ENCODE data around the gene SLC16A10. TPM values are rescaled to one million over a fixed set of nuclear protein-coding genes. Genes with fewer than 3 reads are reported as not detected.

SLC16A10 gene
- total RNA-seq, 1 donor from 2014 or later, result 1.0 TPM

DNA sequence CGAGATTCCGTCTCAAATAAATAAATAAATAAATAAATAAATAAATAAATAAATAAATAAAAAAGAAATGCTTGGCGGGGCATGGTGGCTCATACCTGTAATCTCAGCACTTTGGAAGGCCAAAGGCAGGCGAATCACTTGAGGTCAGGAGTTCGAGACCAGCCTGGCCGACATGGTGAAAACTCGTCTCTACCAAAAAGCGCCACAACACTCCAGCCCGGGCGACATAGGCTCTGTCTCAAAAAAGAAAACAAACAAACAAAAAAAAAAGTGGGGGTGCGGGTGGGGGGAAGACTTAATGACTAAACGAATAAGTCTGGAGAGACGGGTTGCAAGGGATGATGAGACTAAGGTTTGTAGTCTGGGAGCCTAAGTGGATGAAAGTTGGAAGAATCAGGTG, 170.7 kb downstream of the SLC16A10 start:
- intact Hi-C loops (cut with micrococcal nuclease), result loop anchor here (2.0 to 10.0 kb wide), 6 partner anchors 383 to 1076 kb away; partner anchors contain the start of genes AMD1 and CDC40

DNA sequence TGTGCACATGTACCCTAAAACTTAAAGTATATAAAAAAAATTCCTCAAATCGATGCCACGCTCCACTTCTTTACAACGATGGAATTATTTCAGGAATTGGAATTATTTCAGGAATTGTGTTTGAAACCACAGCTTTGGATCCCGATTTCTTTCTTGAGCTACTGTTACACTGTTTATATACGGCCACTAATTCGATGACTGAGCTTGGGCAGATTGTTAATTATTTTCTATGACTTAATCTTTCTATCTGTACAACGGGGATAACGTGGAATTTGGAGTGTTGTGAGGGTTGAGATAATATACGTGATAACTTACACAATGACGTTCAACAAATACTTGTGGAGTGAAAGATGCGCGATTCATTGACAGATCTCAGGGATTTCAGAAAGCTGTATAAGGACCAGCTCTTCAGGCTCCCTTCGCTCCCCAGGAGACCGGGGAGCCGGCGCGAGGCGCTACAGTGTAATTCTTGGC, 171.3 kb downstream of the SLC16A10 start:
- intact Hi-C loops (cut with micrococcal nuclease), result loop anchor here (1.0 to 10.0 kb wide), 23 partner anchors 81 to 1076 kb away; partner anchors contain the start of genes AMD1, CDC40, CDK19 and FAM229B

DNA sequence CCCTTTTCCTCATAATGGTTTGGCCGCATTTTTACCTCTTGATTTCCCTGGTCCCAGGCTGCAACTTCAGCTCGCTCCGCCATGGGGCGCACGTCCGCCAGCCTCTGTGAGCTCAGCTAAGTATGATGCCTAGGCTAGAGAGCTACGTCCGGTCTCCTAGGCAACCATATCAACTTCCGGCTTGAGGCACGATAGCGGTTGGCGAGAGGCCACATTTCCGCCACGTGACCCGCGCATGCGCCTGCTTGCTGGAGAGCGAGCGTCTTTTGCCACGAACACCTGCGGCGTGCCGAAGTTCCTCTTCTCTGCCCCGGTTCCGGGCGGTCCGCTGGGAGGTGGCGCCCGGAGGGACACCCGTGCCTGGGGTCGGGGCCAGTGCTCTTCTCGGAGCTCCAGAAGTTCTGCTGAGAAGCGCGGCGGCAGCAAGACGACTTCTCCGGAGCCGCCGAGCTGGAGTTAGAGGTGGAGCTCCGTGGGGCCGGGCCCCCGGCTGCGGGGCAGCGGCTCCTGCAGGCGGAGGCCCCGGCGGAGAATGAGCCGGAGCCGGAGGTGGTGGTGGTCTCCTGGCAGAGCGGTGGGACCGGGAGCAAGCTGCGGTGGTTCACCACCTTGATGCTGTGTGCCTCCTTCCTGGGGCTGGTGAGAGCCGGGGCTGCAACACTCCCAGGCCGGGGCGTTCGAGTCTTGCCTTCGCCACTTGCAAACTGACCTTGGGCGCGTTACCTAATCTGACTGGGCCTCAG, 172.0 kb downstream of the SLC16A10 start:
- intact Hi-C loops (cut with micrococcal nuclease), result loop anchor here (1.0 to 10.0 kb wide), 23 partner anchors 80 to 1077 kb away; partner anchors contain the start of genes AMD1, CDC40, CDK19 and FAM229B

DNA sequence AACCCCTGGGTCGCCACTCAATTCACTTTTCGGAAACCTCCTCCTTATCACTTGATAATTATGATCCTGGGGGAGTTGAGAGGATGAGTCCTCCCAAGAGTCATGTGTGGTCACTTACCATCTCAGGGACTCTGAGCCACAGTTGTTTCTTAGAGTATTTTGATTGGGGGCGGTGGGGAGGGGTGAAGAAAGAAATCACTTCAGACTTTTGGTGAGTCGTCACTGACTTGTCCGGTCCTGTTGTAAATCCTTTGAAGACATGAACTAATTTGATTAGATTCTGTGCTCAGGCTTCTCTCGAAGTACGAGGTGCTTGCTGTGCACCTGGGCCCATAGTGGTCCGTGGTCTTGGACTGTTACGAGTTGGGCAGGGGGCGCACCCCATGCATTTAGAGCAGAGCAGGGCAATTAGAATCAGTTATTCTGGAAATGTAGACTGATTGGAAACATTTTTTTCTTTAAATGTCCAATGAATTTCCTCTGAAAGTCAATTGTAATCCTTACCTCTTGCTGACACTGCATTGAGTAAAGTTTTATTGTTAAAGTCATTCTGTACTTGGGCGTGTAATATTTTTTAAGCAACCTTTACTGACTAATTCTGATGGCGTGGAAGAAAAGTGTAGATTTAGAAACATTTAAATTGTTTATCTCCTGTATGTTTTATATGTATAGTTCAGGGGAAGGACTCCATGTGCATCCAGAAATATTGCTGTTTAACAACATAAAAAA, 173.4 kb downstream of the SLC16A10 start:
- intact Hi-C loops (cut with micrococcal nuclease), result loop anchor here (1.0 kb wide), 1 partner anchor 494 kb away; no protein-coding TSS in a partner anchor

DNA sequence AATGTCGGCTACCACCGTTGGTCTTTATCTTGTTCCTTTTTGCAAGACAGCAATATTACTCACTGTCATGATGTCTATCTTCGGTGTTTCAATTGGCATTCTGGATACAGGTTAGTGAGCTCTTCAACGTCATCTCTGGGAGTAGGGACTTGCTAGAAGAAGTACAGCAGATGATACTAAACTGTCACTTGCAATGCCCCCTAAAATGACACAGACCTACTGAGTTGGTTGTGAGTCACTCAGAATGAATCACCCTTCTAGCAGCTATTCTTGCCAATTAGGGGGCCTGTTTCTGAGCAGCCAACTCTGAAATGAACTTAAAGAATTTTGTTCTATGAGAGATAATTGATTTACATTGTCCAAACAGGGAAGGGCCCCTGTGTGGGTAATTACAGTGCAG, 176.5 kb downstream of the SLC16A10 start:
- intact Hi-C loops (cut with micrococcal nuclease), result no loop called here

DNA sequence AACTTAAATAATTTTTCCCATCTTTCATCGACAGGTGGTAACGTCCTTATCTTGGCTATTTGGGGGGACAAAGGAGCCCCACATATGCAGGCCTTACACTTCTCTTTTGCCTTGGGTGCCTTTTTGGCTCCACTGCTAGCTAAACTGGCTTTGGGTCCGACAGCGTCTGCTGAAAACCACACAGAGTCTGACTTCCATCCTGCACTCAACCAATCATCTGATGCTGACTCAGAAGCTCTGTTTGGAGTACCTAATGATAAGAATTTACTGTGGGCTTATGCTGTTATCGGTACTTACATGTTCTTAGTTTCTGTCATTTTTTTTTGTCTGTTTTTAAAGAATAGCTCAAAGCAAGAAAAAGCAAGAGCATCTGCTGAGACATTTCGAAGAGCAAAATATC, 178.5 kb downstream of the SLC16A10 start:
- intact Hi-C loops (cut with micrococcal nuclease), result no loop called here

DNA sequence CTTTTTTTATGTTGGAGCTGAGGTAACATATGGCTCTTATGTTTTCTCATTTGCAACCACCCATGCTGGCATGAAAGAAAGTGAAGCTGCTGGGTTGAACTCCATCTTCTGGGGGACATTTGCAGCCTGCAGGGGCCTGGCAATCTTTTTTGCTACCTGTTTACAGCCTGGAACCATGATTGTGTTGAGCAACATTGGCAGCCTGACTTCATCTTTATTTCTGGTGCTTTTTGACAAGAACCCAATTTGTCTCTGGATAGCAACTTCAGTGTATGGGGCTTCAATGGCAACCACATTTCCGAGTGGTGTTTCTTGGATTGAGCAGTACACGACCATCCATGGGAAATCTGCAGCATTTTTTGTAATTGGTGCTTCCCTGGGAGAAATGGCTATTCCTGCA, 179.0 kb downstream of the SLC16A10 start:
- intact Hi-C loops (cut with micrococcal nuclease), result no loop called here

DNA sequence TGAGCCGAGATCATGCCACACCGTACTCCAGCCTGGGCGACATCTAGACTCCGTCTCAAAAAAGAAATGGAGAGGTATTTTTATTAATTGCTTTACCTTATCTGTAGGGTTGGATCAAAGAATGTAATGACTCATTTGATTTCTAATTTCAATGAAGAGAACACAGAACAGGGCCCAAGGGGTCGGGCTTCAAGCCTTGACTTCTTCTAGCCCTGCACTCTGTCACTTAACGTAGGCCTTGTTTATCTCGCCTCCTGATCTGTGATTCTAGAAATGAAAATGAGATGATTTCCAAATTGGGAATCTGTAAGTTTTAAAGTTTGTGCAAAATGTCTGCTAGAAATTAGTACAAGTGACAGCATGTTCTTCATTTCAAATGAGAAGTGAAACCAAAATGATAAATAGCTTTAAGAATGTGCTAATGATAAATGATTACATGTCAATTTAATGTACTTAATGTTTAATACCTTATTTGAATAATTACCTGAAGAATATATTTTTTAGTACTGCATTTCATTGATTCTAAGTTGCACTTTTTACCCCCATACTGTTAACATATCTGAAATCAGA, 180.5 kb downstream of the SLC16A10 start:
- intact Hi-C loops (cut with micrococcal nuclease), result no loop called here

DNA sequence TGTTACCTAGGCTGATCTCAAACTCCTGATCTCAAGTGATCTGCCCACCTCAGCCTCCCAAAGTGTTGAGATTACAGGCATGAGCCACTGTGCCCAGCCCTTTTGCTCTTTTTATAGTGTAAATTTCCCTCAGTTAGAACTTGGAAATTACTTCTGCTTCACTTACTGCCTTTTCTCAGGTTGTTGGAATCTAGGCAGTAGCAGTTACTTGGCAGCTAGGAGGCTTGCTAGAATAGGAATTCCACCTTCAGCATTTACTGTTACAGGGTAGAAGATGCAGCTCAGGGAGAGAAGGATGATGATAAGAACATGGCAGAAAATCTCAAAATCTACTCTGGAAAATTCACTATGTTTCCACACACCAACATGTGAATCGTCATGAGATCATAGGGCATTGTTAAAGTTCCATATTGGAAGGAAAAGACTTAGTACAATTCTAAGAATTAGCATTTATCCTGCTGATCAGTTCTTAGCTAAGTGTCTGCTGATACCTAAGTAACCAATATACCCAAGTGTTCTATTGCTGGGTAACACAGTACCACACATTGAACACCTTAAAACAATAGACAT, 182.2 kb downstream of the SLC16A10 start:
- intact Hi-C loops (cut with micrococcal nuclease), result no loop called here

DNA sequence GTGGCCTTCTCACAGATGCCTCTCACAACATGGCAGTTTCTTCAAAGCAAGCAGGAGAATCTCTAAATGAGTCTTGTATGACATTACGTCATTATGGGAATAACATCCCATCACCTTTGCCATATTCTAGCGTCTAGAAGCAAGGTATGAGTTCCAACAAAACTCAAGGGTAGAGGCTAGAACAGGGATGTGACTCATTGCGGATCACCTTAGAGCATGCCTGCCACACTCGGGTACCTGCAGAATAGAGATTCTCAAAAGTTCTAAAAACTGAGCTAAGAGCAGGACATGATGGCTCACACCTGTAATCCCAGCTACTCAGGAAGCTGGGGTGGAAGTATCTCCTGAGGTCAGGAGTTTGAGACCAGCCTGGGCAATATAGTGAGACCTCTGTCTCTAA, 182.8 kb downstream of the SLC16A10 start:
- intact Hi-C loops (cut with micrococcal nuclease), result no loop called here

DNA sequence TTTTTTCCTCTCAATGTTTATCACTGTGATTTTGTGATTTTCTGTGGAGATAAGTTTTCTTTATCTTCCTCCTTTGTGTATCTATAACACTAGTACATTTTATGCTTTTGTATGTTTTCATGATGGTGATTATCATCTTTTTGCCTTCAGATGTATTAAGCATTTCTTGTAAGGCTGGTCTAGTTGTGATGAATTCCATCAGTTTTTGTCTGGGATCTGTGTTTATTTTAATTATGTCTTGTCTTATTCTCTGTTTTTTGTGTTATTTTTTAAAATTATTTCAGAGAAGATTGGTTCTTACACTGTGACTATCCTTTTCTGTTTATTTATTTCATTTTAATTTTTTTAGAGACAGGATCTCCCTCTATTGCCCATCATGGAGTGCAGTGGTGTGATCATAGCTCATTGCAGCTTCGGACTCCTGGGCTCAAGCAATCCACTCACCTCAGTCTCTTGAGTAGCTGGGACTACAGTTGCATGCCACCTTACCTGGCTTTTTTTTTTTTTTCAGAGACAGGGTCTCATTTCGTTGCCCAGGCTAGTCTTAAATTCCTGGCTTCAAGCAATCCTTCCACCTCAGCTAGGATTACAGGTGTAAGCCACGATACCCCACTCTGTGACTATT, 187.4 kb downstream of the SLC16A10 start:
- intact Hi-C loops (cut with micrococcal nuclease), result no loop called here

DNA sequence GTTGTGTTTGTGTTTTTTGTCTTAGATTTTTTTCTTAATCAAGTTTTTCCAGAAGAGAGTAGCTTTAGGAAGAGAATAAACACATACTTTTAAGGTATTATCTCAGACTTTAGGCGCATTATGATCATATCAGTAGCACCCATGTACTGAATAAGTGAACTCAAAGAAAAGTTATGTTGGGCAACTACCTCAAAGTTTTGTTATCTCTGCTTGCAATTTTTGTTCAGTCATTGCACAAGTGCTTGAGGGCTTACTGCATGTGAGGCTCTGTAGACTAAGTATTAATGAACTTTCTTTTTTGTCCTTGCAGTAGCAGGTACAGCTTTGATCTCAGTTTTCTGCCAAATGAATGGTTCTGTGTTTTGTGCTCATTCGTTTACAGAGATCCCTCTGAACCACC, 189.0 kb downstream of the SLC16A10 start:
- intact Hi-C loops (cut with micrococcal nuclease), result no loop called here

DNA sequence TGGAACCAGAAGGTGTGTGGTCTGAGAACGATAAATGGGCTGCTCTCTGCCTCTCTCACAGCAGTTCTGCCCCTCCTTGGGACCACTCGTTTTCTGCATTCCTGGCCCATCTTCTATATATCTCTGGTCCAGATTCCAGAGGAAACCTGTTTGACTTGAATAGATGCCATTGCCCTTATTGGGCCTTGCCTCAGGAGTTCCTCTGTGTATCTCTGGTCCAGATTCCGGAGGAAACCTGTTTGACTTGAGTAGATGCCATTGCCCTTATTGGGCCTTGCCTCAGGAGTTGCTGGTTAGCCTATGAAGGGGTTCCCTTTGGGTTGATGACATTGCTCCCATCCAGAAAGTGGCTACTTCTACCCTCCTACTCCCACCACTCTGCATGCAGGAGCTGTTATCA, 189.4 kb downstream of the SLC16A10 start:
- intact Hi-C loops (cut with micrococcal nuclease), result no loop called here

DNA sequence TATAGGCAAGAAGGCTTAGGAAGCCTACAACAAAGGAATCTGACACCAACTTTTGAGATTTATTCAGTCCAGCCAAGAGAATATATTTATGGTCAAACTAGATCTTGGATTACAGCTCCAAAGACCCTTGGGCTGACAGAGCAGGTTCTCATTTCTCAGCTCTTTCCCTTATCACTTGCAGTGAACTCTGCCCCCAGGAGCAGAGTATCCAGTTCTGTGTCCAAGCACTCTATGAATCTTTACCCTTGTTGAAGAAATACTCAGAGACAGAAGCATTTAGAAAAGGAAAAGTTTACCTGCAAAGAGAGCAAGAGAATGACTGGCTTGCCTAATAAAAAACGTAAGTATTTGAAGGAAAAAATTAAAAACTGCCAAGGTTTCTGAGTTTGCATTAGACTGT, 190.5 kb downstream of the SLC16A10 start:
- intact Hi-C loops (cut with micrococcal nuclease), result no loop called here

DNA sequence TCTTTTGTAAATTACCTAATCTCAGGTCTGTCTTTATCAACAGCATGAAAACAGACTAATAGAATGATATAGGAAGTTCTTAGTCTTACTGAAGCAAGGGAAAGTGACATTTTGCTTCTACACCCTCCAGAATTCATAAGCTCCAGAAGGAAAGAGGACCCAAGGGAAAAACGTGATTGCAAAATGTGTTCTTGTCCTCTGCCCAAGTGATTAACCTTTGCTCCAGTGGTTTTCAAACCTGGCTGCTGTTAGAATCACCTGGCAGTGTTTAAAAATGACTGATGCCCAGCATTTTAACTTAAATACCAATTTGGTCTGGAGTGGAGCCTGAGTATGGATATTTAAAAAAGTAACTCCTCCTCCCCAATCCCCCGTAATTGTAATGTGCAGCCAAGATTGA, 191.4 kb downstream of the SLC16A10 start:
- intact Hi-C loops (cut with micrococcal nuclease), result no loop called here

DNA sequence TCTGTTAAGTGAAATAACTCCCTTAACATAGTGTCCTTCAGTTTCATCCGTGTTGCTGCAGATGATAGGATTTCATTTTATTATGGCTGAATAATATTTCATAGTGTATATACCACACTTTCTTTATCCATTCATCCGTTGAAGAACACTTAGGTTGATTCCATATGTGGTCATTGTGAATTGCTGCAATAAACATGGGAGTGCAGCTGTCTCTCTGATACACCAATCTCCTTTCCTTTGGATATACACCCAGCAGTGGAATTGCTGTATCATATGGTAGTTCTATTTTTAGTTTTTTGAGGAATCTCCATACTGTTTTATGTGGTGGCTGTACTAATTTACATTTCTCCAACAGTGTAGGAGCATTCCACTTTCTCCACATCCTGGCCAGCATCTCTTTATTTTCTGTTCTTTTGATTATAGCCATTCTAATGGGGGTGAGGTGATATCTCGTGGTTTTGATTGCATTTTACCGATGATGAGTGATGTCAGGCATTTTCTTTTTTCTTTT, 193.2 kb downstream of the SLC16A10 start:
- intact Hi-C loops (cut with micrococcal nuclease), result no loop called here

Other genes starting within 250 kb of the SLC16A10 start
- gene AMD1, start 212.7 kb upstream of the SLC16A10 start, total RNA-seq, result 73.5 and 74.1 TPM in 2 replicates
- 100 and 105 TPM in 2 replicates for gene GTF3C6, start 128.8 kb upstream of the SLC16A10 start, total RNA-seq
- 28.1 and 28.2 TPM in 2 replicates for gene RPF2, start 105.5 kb upstream of the SLC16A10 start, total RNA-seq